GM15510 (cell line): ENCODE results near the gene METTL16.
A peak's percentile ranks its signal among the peaks of the same experiment; 100 is the strongest.

Source experiments
- POLR2A ChIP-seq: IDR thresholded peaks from 3 replicates; pipeline ENCODE4 v1.6.1; 2011; ENCODE audit warnings: borderline replicate concordance; ENCODE audit not compliant: insufficient read length; ENCODE audit errors: extremely low read depth

Gene METTL16

GRCh38 chr17:2511462-2512369 is at the start of gene METTL16:
TSS of gene METTL16 (minus strand) at chr17:2511888. CDS start at chr17:2502331, 9,557 bp downstream.
- peak; percentile 80 for TF ChIP-seq POLR2A

DNA sequence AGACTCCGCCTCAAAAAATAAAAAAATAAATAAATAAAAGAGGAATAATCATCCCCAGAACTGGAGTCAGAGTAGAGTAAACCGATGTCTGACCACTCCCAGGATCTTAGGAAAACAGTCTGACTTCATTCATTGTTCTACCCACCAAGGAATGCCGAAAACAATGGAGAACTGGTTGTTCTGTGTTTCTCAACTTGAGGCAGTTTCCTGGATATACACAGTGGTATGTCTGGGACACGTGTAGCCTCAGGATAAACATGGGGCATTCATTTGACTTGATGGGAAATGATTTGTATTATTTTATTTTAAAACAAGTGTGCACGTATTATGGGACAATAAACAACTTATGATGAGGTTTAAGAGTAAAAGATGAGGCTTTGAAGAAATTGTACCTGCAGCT is 49.0 kb upstream of the METTL16 start:
- no peak for TF ChIP-seq POLR2A

DNA sequence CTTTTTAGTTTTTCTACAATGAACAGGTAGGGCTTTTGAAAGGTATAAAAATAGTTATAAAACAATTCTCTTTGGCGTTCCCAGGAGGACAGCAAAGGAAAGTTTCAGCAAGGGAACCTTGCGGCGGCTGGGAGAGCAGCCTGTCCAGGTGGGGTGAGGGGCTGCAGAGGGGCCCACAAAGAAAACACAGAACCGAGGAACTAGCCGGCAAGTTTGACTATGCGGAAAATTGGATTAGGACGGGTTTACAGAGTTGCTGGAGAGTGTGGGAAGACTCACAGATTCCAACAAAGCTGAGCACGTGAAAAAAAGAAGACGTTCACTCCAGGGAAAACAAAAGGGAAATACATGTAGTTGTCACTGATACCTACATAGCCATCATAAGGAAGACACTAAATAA is 40.2 kb upstream of the METTL16 start:
- no peak for TF ChIP-seq POLR2A

GRCh38 chr17:2551493-2551892 is 39.8 kb upstream of the METTL16 start:
- no peak for TF ChIP-seq POLR2A

- TF ChIP-seq POLR2A, result no peak
Measured at GRCh38 chr17:2549392-2550211, 37.9 kb upstream of the METTL16 start.

DNA sequence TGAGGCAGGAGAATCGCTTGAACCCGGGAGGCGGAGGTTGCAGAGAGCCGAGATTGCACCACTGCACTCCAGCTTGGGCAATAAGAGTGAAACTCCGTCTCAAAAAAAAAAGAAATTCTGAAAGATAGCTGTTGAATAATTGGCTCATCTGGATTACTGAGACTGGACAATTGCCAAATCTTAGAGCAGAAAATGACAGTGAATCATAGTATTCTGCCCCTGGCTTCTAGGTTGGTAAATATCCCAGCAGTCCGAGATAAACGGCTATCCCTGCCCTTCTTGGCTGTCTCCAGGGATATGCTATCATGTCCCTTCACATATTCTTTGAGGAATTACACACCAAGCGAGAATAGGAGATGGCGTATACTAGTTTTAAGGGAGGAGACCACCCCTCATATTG is 35.5 kb upstream of the METTL16 start:
- no peak for TF ChIP-seq POLR2A

DNA sequence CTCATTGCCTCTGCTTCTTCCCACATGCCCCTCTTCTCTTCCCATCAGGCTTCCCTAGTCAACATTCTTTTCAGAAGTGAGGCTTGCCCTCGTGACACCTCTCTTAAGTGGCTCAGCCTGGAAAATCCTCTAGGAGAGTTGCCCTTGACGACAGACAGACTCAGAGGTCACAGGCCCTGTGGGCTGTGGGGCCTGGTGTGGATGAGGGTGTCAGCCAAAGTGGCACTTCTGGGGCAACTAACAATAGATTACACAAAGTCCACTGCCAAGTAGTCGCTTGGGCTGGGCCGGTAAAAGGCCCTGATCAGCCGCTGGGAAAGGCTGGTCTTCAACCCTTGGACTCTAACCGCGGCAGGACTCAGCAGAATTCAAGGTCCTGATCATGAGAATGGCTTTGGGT is 33.7 kb upstream of the METTL16 start:
- no peak for TF ChIP-seq POLR2A

GRCh38 chr17:2542456-2542855 is 30.8 kb upstream of the METTL16 start:
- no peak for TF ChIP-seq POLR2A

DNA sequence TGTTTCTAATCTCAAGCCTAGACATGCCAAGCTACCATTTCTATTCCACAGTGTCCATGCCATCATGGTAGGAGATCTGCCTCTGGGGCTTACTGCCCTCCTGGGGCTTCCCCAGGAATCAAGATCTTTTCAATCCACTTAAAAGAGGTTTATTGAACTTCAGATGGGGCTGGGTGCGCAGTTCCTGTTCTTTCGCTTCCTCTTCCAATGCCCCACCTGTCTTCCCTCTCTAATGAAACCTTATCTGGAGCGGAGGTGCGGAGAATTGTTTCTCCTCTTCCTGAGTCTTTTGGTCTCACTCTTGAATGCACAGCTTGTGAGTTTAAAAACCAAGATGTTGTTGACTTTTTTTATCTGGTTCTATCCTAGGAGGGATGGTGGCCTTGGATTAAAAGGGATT is 30.4 kb upstream of the METTL16 start:
- no peak for TF ChIP-seq POLR2A

DNA sequence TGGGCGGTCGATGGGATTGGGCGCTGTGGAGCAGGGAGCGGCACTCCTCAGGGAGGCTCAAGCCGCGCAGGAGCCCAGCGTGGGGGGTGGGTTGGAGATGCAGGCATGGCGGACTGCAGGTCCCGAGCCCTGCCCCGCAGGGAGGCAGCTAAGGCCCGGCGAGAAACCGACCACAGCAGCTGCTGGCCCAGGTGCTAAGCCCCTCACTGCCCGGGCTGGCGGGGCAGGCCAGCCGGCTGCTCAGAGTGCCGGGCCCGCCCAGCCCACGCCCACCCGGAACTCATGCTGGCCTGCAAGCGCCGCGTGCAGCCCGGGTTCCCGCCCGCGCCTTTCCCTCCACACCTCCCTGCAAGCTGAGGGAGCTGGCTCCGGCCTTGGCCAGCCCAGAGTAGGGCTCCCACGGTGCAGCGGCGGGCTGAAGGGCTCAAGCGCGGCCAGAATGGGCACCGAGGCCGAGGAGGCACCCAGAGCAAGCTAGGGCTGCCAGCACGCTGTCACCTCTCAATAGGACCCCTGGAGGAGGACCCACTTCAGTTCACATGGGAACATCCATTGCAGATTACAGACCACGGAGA is 20.5 kb upstream of the METTL16 start:
- no peak for TF ChIP-seq POLR2A

DNA sequence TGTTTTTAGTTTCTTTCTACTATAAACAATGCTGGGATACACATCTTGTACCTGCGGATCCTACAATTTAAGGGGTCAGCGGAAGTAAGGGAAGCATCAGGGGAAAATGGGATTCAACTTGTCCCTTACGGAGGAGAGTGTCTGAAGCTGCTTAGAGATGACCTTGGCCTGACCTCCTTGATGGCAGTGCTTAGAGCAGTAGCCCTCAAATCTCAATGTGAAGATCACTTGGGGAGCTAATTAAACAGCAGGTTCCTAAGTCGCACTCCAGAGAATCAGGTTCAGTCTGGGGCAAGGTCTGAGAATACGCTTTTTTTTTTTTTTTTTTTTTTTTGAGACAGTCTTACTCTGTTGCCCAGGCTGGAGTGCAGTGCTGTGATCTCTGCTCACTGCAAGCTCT is 9.6 kb upstream of the METTL16 start:
- TF ChIP-seq POLR2A, result no peak

DNA sequence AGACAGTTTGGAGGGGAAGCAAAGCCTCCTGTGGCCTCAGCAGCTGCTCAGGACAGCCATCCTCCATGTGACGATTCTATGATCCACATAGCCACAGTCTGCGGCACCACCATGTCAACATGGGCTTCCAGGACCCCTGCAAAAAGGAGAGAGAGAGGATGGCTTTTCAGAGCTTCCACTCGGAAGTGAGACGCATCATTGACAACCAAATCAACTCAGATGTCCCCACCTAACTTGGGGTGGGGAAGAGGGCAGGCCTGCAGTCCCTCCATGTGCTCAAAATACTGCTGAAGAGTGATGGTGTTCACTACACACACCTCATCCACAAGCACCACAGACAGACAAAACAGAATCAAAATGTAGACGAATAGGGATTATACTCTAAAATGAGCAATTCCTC is 5.9 kb upstream of the METTL16 start:
- no peak for TF ChIP-seq POLR2A

DNA sequence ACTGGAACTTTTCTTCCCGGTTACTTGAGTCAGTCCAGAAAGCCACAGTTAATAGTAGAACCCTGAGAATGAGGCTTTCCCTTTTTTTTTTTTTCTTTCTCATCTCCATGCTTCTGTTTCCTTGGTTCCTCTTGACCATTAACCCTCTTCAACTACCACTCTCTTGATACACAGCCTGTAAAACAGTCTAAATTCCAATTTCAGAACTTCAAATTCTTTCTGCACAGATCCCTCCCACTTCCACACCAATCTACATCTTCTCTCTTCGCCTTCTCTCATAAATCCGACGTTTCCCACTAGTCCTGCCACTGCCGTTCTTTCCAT is 588 bp downstream of the METTL16 start:
- no peak for TF ChIP-seq POLR2A

DNA sequence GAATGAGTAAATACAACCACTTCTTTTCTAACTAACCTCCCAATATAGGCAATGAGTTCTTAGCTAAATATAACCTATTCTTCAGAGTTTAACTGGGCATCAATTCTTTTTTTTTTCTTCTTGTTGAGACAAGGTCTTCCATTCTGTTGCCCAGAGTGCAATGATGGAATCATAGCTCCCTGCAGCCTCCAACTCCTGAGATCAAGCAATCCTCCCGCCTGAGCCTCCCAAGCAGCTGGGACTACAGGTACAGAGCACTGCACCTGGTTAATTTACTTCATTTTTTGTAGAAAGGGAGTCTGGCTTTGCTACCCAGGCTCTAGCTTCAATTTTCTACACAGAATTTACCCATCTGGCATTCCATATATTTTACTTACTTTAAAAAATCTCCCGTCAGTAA is 1.1 kb downstream of the METTL16 start:
- no peak for TF ChIP-seq POLR2A

DNA sequence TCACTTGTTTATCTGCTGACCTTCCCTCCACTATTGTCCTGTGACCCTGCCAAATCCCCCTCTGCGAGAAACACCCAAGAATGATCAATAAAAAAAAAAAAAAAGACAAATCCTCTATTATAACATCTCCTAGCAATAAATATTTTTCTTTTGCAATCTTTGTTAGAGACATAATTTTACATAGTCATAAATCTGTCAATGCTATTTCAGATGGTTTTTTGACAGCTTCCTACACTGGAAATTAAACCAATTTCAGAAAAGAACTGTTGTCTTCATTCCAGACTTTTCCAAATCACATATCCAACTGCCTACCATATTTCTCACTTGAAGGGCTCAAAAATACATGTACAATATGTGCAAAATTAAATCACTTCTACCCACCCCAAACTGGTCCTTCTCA is 3.7 kb downstream of the METTL16 start:
- no peak for TF ChIP-seq POLR2A
